A549 (cell line): ENCODE data around the gene PITPNC1. TPM values are rescaled to one million over a fixed set of nuclear protein-coding genes. Genes with fewer than 3 reads are reported as not detected.

Experiments used
- ATAC-seq, 2 experiments: fragments of 200-7000 bp in 1 of 2; fragments of >200 bp in 1 of 2; cut with Nextera tagmentation in 1 of 2; cut with Tn5 transposase in 1 of 2; 3 replicates each; pipeline versions ENCODE4 v1.8.0 to v1.9.1; 2018 to 2020; ENCODE audit warnings: mild to moderate bottlenecking in 1 of 2, moderate library complexity in 1 of 2
- CTCF ChIA-PET: fragments of 300-600 bp; sonication (Branson Sonifier 250); formaldehyde crosslinking; extraction: SDS; loops from one replicate; lab custom pipeline; 2021; ENCODE audit warnings: antibody characterized with exemption, inconsistent platforms; lab: Yijun Ruan, JAX
- POLR2A ChIA-PET: fragments of 350-600 bp; formaldehyde crosslinking; extraction: SDS; loops from one replicate; lab custom pipeline; 2021; ENCODE audit warnings: antibody characterized with exemption, inconsistent platforms; lab: Yijun Ruan, JAX
- DNase-seq, 2 experiments: peaks; one replicate each; pipeline versions ENCODE4 v3.0.0 to v3.0.0-alpha.2; 2011 to 2016; ENCODE audit warnings: low read depth in 1 of 2, low spot score in 1 of 2
- FAIRE-seq: peaks from 2 replicates; lab custom pipeline; 2011; peaks lifted over from hg19 to GRCh38; lab: Jason Lieb, UNC
- H3K27ac ChIP-seq, 2 experiments: fragments of >200 bp; sonication (Bioruptor Twin); formaldehyde crosslinking; 3 replicates each; pipeline ENCODE4 v1.5.1; 2016 to 2017
- H3K4me1 ChIP-seq: fragments of >200 bp; sonication (Bioruptor Twin); formaldehyde crosslinking; 3 replicates; pipeline ENCODE4 v1.6.1; 2016
- H3K4me2 ChIP-seq: fragments of >200 bp; sonication (Bioruptor Twin); formaldehyde crosslinking; 3 replicates; pipeline ENCODE4 v1.6.1; 2016
- H3K4me3 ChIP-seq: fragments of >200 bp; sonication (Bioruptor Twin); formaldehyde crosslinking; 3 replicates; pipeline ENCODE4 v1.5.1; 2016
- H3K9me3 ChIP-seq: fragments of >200 bp; sonication (Bioruptor Twin); formaldehyde crosslinking; 3 replicates; pipeline ENCODE4 v1.6.1; 2016
- CBX8 ChIP-seq: fragments of 200-600 bp; sonication (generic); IDR thresholded peaks from 2 replicates; pipeline ENCODE4 v1.6.1; 2016
- CEBPB ChIP-seq, 2 experiments: fragments of >200 bp in 1 of 2; sonication (Bioruptor Twin) in 1 of 2; formaldehyde crosslinking in 1 of 2; IDR thresholded peaks; 2 replicates each; pipeline ENCODE4 v1.6.1; 2012 to 2016
- CHD4 ChIP-seq: fragments of 200-600 bp; sonication (generic); IDR thresholded peaks from 2 replicates; pipeline ENCODE4 v1.6.1; 2016; ENCODE audit warnings: antibody characterized with exemption, mild to moderate bottlenecking, borderline replicate concordance
- CTCF ChIP-seq: fragments of >200 bp; sonication (Bioruptor Twin); formaldehyde crosslinking; IDR thresholded peaks from 3 replicates; pipeline ENCODE4 v1.5.1; 2016
- E2F6 ChIP-seq: IDR thresholded peaks from 2 replicates; pipeline ENCODE4 v1.6.1; 2012; ENCODE audit warnings: low read depth, borderline replicate concordance
- EHMT2 ChIP-seq: fragments of 200-600 bp; sonication (generic); IDR thresholded peaks from 2 replicates; pipeline ENCODE4 v1.6.1; 2016; ENCODE audit warnings: antibody characterized with exemption, low read depth, mild to moderate bottlenecking, moderate library complexity
- ELK1 ChIP-seq: fragments of 150-350 bp; IDR thresholded peaks from 2 replicates; pipeline ENCODE4 v1.6.1; 2014; ENCODE audit warnings: low read depth, mild to moderate bottlenecking, low read length
- ESRRA ChIP-seq: fragments of 150-350 bp; IDR thresholded peaks from 2 replicates; pipeline ENCODE4 v1.6.1; 2014; ENCODE audit warnings: mild to moderate bottlenecking, low read length, borderline replicate concordance
- HEYL ChIP-seq: fragments of 250-450 bp; sonication (Bioruptor Pico); IDR thresholded peaks from 2 replicates; pipeline ENCODE4 v1.8.0; 2021; ENCODE audit warnings: mild to moderate bottlenecking, moderate library complexity
- HOXB13 ChIP-seq: fragments of 250-450 bp; sonication (Bioruptor Pico); IDR thresholded peaks from 2 replicates; pipeline ENCODE4 v1.5.0; 2020; ENCODE audit warnings: low read depth, mild to moderate bottlenecking, moderate library complexity
- JUN ChIP-seq, 2 experiments: fragments of >200 bp; sonication (Bioruptor Twin); formaldehyde crosslinking; IDR thresholded peaks; 2 replicates in 1 of 2; 3 replicates in 1 of 2; pipeline ENCODE4 v1.6.1; 2016 to 2017
- KDM5A ChIP-seq: fragments of 200-600 bp; sonication (generic); IDR thresholded peaks from 2 replicates; pipeline ENCODE4 v1.6.1; 2016; ENCODE audit warnings: antibody characterized with exemption, mild to moderate bottlenecking
- MAFK ChIP-seq: fragments of 450-650 bp; IDR thresholded peaks from 2 replicates; pipeline ENCODE4 v1.6.1; 2014; ENCODE audit not compliant: partially characterized antibody
- MAX ChIP-seq: IDR thresholded peaks from 2 replicates; pipeline ENCODE4 v1.6.1; 2012
- MYC ChIP-seq: IDR thresholded peaks from 2 replicates; pipeline ENCODE4 v1.6.1; 2012; ENCODE audit warnings: mild to moderate bottlenecking, inconsistent platforms, low read length, improper control_type of control experiment, borderline replicate concordance
- POLR2A ChIP-seq: IDR thresholded peaks from 2 replicates; pipeline ENCODE4 v1.6.1; 2012; ENCODE audit warnings: mild to moderate bottlenecking, low read length
- POLR2AphosphoS2 ChIP-seq: conservative IDR thresholded peaks from 2 replicates; pipeline ENCODE4 v1.6.1; 2012; ENCODE audit warnings: low read length, improper control_type of control experiment, inconsistent platforms
- RFX5 ChIP-seq: fragments of 450-650 bp; IDR thresholded peaks from 2 replicates; pipeline ENCODE4 v1.7.1; 2014; ENCODE audit warnings: antibody characterized with exemption, mild to moderate bottlenecking, moderate library complexity
- SMC3 ChIP-seq: fragments of >200 bp; sonication (Bioruptor Twin); formaldehyde crosslinking; IDR thresholded peaks from 3 replicates; pipeline ENCODE4 v1.6.1; 2018; ENCODE audit warnings: inconsistent platforms
- TFCP2L1 ChIP-seq: fragments of 250-450 bp; sonication (Bioruptor Pico); IDR thresholded peaks from 2 replicates; pipeline ENCODE4 v1.5.0; 2021; ENCODE audit warnings: mild to moderate bottlenecking
- TP53 ChIP-seq: fragments of 250-450 bp; sonication (Bioruptor Pico); IDR thresholded peaks from 2 replicates; pipeline ENCODE4 v1.5.0; 2021; ENCODE audit warnings: mild to moderate bottlenecking, moderate library complexity
- USF2 ChIP-seq: fragments of 450-650 bp; IDR thresholded peaks from 2 replicates; pipeline ENCODE4 v1.6.1; 2014; ENCODE audit warnings: antibody characterized with exemption
- ZSCAN20 ChIP-seq: fragments of 250-450 bp; sonication (Bioruptor Pico); IDR thresholded peaks from 2 replicates; pipeline ENCODE4 v1.8.0; 2022; ENCODE audit warnings: mild to moderate bottlenecking, moderate library complexity
- WGBS: methylation state at CpG from one replicate; pipeline ENCODE4 v1.1.6; 2017; ENCODE audit errors: missing lambda C conversion rate; 5-methylcytosine and 5-hydroxymethylcytosine counted together
- polyA minus RNA-seq: library from RNA; depleted of rRNA, polyadenylated mRNA; stranded (reverse); fragments of >200 nt; gene quantifications from 2 replicates; pipeline ENCODE4 v1.2.3, GENCODE V29; 2011; rRNA and poly(A)+ RNA removed
- polyA plus RNA-seq, 4 experiments: library from polyadenylated mRNA; depleted of rRNA in 3 of 4; stranded (reverse); fragments of >200 nt; fragmentation: RNase III in 1 of 4; extraction: RNeasy Plus Mini Kit Qiagen cat#74134 plus additional on column Dnase treatment in 1 of 4; gene quantifications; 2 replicates in 3 of 4; 3 replicates in 1 of 4; pipeline ENCODE4 v1.2.3, GENCODE V29; 2011 to 2017

Gene PITPNC1
- polyA plus RNA-seq (2011; rRNA removed) (10.8 and 11.2 TPM in 2 replicates), polyA plus RNA-seq (2017; fragmentation: RNase III; extraction: RNeasy Plus Mini Kit Qiagen cat#74134 plus additional on column Dnase treatment) (3.1 to 3.9 TPM (median 3.7 TPM) in 3 replicates), polyA minus RNA-seq (5.5 and 10.7 TPM in 2 replicates)
- polyA plus RNA-seq (2012; cell fraction: cytosol; rRNA removed), result 2.4 and 3.1 TPM in 2 replicates
- 1.2 and 1.5 TPM in 2 replicates for polyA plus RNA-seq (2012; cell fraction: nucleus; rRNA removed)

GRCh38 chr17:67376737-67377487 is at the start of gene PITPNC1:
Gene PITPNC1, plus strand, starts transcription at chr17:67377281.
- H3K9me3 ChIP-seq, result no peaks in the 10 kb centered on the region; the same call in 2 of the 3 replicates
- H3K4me2 ChIP-seq, result peak within 1 kb of the TSS; percentile 99
- WGBS, result 6% methylated on average over 42 of the region's 56 CpGs
- peak within 1 kb of the TSS; percentile 65 for H3K4me3 ChIP-seq
- FAIRE-seq (no peak), DNase-seq (peak; percentile 84 to 86), ATAC-seq (peak; percentile 72 to 83)
- TF ChIP-seq JUN (IDR thresholded peaks at IDR 0.05) (peak in 1 of 2 experiments; percentile 64; a peak in 3 of 5 replicates), KDM5A (no peak), ELK1 (no peak), RFX5 (no peak), ZSCAN20 (CRISPR knock-in tag) (no peak), HEYL (no peak), TP53 (no peak), ESRRA (no peak), MAX (peak; percentile 60), CBX8 (no peak), CHD4 (no peak), MAFK (no peak), E2F6 (0 out of 2 replicates have a peak, but pooled peaks have one; percentile 43), CEBPB (IDR thresholded peaks at IDR 0.05) (no peak), POLR2AphosphoS2 (no peak), EHMT2 (no peak), USF2 (no peak), SMC3 (0 out of 3 replicates have a peak, but pooled peaks have one; percentile 8), MYC (no peak), TFCP2L1 (no peak), POLR2A (peak; percentile 57), HOXB13 (CRISPR knock-in tag) (no peak), CTCF (0 out of 3 replicates have a peak, but pooled peaks have one; percentile 14)
- ChIA-PET POLR2A (interaction anchor here (0.6 kb wide), 1 partner anchor 99 kb away, joined by 3 read pairs; no protein-coding TSS in a partner anchor), CTCF (interaction anchor here (0.6 to 22.8 kb wide), 18 partner anchors 11 to 402 kb away, joined by 3 to 323 read pairs (median 15); partner anchors contain the start of gene PSMD12)
- peak within 1 kb of the TSS; percentile 77 to 86 for H3K27ac ChIP-seq
- H3K4me1 ChIP-seq, result peaks cover 14% of the 10 kb centered on the region; the same call in 2 of the 3 replicates
